ENCODE measurements around the gene TM6SF1.
"Not testable (repeated sequence)": the region's sequence is repeated elsewhere in the genome, so short reads cannot be mapped to it uniquely, and the experiment has no call there.

TM6SF1 gene

GRCh38 chr15:83106994-83107840 is at the start of gene TM6SF1:
Gene TM6SF1 (plus strand): TSS chr15:83107645. CDS start chr15:83107681, 36 bp downstream.
- in situ Hi-C loops (cut with HindIII; ENCODE audit: low sequenced_read_pairs) = no loop called here

DNA sequence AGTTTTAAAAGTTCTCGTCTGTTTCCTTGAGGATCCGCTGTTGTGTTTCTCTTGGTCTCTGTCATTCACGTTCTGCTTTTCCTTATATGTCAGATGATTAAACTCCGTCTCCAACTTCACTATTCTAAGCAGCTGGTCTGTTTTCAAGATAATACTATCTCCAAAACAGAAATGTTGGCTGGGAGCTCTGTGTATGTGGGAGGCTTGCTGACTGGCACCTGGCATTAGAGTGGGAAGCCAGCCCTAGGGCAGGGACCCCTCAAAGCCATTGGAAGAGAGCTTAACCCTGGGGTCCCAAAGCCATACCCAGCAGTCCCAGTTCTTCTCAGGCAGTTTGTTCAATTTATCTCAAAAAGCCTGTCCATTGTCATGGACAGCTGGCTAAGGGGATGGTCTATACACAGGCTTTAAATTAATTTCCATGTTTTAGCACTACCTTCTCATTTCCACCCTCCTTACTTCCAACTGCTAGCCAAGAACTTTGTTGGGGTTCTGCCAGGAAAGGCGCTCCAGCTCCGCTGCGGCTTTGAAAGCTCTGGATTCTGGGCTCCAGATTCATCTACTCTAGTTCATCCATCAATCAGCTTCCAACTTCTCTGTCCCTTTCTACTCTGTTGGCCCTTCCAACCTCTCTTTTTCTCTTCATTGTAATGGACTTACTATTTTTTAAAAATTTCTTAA is 49.6 kb upstream of the TM6SF1 start:
- in situ Hi-C loops (cut with HindIII; ENCODE audit: low sequenced_read_pairs) = no loop called here

DNA sequence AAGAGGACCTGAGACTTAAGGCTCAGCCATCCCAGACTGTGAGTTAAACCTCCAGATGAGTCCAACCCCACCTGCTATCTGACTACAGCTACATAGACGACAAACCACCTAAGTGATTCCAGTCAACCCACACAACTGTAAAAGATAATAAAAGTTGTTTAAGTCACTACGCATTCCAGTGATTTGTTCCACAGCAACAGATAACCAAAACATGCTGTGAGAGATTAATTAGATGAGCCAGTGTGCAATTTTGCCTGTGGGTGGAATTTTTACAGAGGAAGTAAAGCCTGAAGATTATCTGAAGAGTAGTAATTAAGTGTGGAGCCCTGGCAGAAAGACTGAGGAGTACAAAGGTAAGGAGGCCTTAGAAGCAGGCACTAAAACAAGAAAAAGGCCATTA is 45.8 kb upstream of the TM6SF1 start:
- in situ Hi-C loops (cut with HindIII; ENCODE audit: low sequenced_read_pairs) = no loop called here

- in situ Hi-C loops (cut with HindIII; ENCODE audit: low sequenced_read_pairs) = no loop called here
Measured at GRCh38 chr15:83062768-83063180, 44.7 kb upstream of the TM6SF1 start.

- in situ Hi-C loops (cut with HindIII; ENCODE audit: low sequenced_read_pairs) = no loop called here
Measured at GRCh38 chr15:83063551-83063950, 43.9 kb upstream of the TM6SF1 start.

DNA sequence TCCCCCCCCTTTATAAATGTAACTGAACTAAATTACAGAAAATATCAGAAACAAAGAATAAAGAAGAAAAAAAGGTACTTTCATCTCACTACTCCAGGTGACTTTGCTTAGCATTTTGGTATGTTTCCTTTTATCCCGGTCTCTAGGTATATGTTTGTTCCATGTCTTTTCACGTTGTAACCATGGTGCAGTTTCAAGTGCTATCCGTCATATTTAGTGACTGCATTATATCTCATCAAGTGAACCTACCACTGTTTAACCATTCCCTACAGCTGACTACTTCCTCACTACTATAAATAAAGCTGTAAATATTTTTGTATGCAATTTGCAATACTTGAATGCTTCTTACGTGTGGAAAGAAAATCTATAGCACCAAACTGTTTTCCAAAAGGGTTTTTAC is 42.6 kb upstream of the TM6SF1 start:
- in situ Hi-C loops (cut with HindIII; ENCODE audit: low sequenced_read_pairs) = no loop called here

GRCh38 chr15:83065431-83065830 is 42.0 kb upstream of the TM6SF1 start:
- in situ Hi-C loops (cut with HindIII; ENCODE audit: low sequenced_read_pairs) = no loop called here

GRCh38 chr15:83066034-83066733 is 41.3 kb upstream of the TM6SF1 start:
- in situ Hi-C loops (cut with HindIII; ENCODE audit: low sequenced_read_pairs) = no loop called here

DNA sequence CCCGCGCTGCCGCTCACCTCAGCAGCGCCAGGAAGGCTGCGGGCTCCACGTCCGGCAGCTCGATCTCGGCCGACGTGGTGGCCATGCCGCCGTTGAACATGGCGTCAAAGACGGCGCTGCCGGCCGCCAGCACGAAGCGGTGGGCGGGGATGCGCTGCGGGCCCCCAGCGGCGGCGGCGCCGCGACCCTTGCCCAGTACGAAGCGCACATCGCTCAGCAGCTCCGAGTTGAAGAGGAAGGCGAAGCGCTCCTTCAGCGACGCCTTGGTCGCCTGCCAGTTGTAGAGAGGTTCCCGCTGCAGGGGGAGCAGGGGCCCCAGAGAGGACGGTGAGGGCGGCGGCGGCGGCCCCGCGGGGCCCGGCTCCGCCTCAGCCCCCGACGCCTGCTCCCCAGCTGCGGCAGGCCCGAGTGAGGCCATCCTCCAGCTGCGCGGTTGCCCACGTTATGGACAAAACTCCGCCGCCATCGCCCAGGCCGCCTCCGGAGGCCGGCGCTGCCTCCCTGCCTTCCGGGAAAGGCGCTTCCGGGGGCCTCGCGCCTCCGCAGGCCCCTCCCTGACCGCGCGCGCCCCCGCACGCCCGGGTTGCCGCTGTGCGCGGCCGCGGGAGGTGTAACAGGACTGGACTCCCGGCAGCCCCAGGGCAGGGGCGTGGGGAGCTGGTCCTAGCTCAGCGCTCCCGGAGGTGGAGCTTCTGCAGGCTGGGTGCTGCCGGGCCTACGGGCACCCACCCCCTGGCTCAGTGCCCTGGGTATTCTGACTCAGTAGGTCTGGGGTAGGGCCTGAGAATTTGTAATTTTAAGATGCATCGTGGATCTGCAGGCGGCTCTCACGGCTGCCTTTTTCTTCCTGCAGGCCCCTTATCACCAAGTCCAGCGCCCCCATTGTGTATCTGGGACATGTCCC is 40.5 kb upstream of the TM6SF1 start, which contains the start of gene BTBD1:
TSS of gene BTBD1 (minus strand) at position 519 of the 904 bp plus-strand sequence. CDS start at position 418, 101 bp downstream.
- in situ Hi-C loops (cut with HindIII; ENCODE audit: low sequenced_read_pairs) = no loop called here

DNA sequence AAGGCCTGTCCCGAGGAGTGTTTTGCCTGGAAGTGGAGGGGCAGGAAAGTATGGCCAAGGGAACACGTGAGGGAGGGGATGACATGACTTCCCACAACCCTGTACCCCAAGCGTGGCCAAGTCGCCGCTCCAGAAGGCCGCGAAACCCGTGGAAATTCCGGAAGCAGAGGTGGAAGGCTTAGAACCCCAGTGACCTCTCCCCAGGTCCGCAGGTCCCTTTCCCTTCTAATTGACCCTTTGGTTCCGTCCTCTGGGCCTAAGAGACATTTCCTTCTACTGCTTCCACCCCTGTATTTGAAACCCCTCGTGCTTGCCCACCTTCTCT is 39.8 kb upstream of the TM6SF1 start:
- in situ Hi-C loops (cut with HindIII; ENCODE audit: low sequenced_read_pairs) = no loop called here

- in situ Hi-C loops (cut with HindIII; ENCODE audit: low sequenced_read_pairs) = no loop called here
Measured at GRCh38 chr15:83068054-83068453, 39.4 kb upstream of the TM6SF1 start.

DNA sequence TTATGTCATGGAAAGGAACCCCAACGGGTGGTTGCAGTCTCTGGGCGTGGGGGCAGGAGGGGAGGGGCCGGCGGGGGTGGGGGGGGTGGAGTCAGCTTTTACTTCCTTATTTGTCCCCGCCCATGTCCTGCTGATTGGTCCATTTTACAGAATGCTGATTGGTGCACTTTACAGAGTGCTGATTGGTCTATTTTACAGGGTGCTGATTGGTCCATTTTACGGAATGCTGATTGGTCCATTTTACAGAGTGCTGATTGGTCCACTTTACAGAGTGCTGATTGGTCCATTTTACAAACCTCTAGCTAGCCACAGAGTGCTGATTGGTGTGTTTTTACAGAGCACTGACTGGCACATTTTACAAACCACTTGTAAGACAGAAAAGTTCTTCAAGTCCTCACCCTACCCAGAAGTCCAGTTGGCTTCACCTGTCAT is 38.2 kb upstream of the TM6SF1 start:
- in situ Hi-C loops (cut with HindIII; ENCODE audit: low sequenced_read_pairs) = not testable (repeated sequence)

- in situ Hi-C loops (cut with HindIII; ENCODE audit: low sequenced_read_pairs) = no loop called here
Measured at GRCh38 chr15:83077491-83078230, 29.8 kb upstream of the TM6SF1 start.

DNA sequence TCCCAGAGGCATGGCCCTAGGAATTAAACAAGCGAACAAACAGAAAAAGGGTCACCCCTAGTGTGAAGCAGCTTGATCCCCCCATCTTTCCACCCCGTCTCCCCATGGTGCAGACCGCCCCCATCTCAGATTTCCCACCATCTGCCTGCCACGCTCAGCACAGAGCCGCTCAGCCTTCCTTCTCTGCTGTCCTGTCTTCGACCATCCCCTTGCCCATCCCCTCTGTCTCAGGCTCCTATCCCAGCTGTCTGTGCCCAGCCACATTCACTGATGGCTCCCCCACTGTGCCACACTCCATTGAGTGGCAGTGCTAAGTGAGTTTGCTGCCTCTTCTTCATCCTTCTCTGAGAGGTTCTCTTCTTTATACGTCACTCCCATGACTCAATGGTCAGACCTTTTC is 28.7 kb upstream of the TM6SF1 start:
- in situ Hi-C loops (cut with HindIII; ENCODE audit: low sequenced_read_pairs) = no loop called here

- in situ Hi-C loops (cut with HindIII; ENCODE audit: low sequenced_read_pairs) = no loop called here
Measured at GRCh38 chr15:83081256-83082014, 26.0 kb upstream of the TM6SF1 start.

DNA sequence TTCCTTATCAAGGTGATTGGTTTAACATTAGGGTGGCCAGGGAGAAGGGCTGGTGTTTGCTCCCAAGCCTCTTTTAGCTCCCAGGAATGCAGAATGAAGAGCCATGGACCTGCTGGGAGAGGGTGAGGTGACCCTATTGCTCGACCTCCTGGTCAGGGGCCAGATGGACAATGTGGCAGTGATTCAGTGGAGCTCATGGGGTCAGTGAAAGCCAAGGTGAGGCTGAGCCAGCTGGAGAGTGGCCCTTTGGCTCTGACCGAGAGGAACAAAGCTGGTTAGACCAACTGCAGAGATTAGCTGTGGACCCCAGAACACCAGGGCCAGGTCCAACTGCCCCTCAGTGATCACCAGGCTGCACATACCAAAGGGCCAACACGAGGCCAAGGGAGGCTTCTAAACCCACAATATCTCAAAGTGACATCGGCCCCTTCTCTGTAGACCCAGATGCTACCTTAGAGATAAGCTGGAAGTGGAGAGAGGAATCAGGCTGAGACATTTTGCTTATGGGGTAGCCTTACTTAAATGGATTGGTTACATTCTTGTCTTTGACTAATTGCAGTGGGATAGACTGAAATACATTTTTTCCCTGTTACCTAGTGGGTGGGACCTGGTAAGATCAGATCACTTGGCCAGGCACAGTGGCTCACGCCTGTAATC is 24.6 kb upstream of the TM6SF1 start:
- in situ Hi-C loops (cut with HindIII; ENCODE audit: low sequenced_read_pairs) = no loop called here

DNA sequence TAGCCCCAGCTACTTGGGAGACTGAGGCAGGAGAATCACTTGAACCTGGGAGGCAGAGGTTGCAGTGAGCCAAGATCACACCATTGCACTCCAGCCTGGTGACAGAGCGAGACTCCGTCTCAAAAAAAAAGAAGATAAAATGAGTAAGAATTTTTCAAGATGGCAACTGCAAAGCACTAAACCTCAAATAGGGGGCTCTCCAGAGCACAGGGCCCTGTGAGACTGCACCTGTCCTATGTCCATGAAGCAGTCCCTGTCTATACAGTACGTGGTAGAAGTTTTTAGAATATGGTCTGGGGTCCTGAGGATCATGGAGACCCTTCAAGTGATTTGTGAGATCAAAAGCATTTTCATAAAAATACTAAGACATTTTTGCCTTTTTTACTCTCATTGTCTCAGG is 22.0 kb upstream of the TM6SF1 start:
- in situ Hi-C loops (cut with HindIII; ENCODE audit: low sequenced_read_pairs) = not testable (repeated sequence)

GRCh38 chr15:83085864-83086552 is 21.4 kb upstream of the TM6SF1 start:
- in situ Hi-C loops (cut with HindIII; ENCODE audit: low sequenced_read_pairs) = not testable (repeated sequence)
